ENCODE results near the gene SALL3.
"Not testable (repeated sequence)": the region's sequence is repeated elsewhere in the genome, so short reads cannot be mapped to it uniquely, and the experiment has no call there.

The SALL3 gene

DNA sequence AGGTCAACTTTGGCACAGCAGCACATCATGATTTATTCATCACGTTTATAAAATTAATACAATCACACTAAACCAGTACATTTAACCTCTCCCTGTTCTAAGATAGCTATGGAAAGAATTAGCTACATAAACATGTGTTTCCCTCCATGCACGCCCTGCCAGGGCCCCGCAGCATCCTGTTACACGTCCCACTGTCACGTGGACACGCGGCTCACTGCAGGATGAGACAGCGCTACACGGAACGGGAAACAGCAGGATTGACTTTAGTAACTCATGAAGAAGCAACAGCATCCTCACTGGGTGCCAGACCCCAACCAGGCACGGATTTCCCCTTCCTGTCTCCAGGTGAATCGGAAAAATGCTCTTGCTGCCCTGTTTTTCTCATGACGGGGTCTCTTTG is 30.9 kb upstream of the SALL3 start:
- H3K4me3 ChIP-seq, result no peak overlapping the region
- no peaks in the 10 kb centered on the region for H3K27me3 ChIP-seq (ENCODE audit: low read depth)
- DNase-seq (ENCODE audit: low spot score in 2 of 2), result no peak
- in situ Hi-C loops (cut with MboI; ENCODE audit: low sequenced_read_pairs), result no loop called here
- no peaks in the 10 kb centered on the region for H3K4me1 ChIP-seq
- no peaks in the 10 kb centered on the region for H3K36me3 ChIP-seq (replicated peaks)
- H3K9me3 ChIP-seq, result no peaks in the 10 kb centered on the region

DNA sequence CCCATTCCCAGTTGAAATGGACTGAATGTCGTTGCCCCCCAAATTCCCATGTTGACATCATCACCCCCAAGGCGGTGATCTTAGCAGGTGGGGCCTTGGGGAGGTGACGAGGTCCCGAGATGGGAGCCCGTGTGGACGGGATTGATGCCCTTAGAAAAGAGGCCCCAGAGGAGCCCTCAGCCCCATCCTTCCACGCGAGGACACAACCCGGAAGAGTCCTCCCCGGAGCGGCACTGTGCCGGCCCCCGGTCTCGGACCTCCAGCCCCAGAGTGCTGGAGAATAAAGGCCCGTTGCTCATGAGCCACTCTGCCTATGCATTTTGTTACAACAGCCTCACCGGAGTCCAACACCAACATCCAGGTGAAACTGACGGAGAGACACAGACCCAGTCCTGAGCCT is 30.4 kb upstream of the SALL3 start:
- Histone ChIP-seq H3K36me3 (replicated peaks) (no peaks in the 10 kb centered on the region), H3K9me3 (no peaks in the 10 kb centered on the region), H3K27me3 (ENCODE audit: low read depth) (no peaks in the 10 kb centered on the region), H3K4me3 (no peak overlapping the region), H3K4me1 (no peaks in the 10 kb centered on the region)
- in situ Hi-C loops (cut with MboI; ENCODE audit: low sequenced_read_pairs), result no loop called here
- no peak for DNase-seq (ENCODE audit: low spot score in 2 of 2)

DNA sequence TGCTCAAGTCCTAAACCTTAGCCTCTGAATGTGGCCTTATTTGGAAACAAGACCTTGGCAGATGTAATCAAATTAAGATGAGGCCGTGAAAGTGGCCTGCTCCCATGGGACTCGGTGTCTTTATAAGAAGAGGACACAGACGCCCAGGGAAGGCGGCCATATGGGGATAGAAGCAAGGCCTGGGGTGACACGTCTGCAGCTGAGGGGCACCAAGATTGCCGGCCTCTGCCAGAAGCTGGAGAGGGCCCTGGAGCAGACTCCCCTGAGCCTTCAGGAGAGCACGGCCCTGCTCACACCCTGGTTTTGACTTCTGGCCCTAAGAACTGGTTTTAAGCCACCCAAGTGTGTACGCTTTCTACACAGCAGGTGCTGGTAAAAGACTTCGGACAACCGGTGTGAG is 29.2 kb upstream of the SALL3 start:
- in situ Hi-C loops (cut with MboI; ENCODE audit: low sequenced_read_pairs), result no loop called here

DNA sequence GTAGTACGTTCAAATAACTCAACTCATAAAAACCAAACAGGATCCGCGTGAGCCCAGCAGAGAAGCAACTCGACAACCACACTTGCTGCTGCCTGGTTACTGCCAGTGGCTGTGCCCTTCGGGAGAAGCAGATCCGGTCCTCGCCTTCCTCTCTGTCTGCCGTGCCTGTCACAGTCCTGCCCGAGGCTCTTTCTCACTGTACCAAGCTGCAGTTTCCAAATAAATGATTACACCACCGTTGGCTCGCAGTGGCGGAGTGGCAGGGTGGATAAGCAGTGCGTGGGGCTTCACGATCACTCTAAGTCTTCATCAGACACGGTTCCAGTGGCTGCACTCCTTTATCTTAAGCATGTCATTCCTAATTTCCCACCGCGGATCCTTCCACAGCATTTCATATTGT is 26.1 kb upstream of the SALL3 start:
- H3K4me3 ChIP-seq, result no peak overlapping the region
- H3K27me3 ChIP-seq (ENCODE audit: low read depth), result no peaks in the 10 kb centered on the region
- no peaks in the 10 kb centered on the region for H3K9me3 ChIP-seq
- in situ Hi-C loops (cut with MboI; ENCODE audit: low sequenced_read_pairs), result no loop called here
- H3K36me3 ChIP-seq (replicated peaks), result no peaks in the 10 kb centered on the region
- no peak for DNase-seq (ENCODE audit: low spot score in 2 of 2)
- H3K4me1 ChIP-seq, result no peaks in the 10 kb centered on the region

More for the DNA sequence above, 29.2 kb upstream of the SALL3 start:
- no peaks in the 10 kb centered on the region for H3K9me3 ChIP-seq
- H3K4me1 ChIP-seq, result no peaks in the 10 kb centered on the region
- no peak overlapping the region for H3K4me3 ChIP-seq
- H3K27me3 ChIP-seq (ENCODE audit: low read depth), result no peaks in the 10 kb centered on the region
- H3K36me3 ChIP-seq (replicated peaks), result no peaks in the 10 kb centered on the region
- DNase-seq (ENCODE audit: low spot score in 2 of 2), result no peak

DNA sequence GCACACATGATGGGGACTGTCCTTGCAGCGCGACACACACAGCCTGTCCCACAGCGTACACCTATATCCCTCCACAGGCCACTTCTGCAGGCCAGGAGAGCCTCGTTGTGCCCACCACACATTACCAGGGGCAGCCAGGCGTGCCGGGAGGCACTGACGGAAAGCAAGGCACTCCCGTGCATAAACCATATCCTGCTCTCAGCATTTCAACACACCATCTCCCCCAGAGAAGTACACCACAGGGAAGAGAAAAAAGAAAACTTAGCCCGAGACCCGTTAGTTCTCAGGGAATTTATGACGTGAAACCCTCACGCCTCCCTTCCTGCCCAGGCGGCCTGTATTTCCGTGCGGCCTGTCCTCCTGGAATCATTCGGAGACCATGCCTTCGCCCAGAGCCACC is 24.6 kb upstream of the SALL3 start:
- no peaks in the 10 kb centered on the region for H3K36me3 ChIP-seq (replicated peaks)
- no peaks in the 10 kb centered on the region for H3K4me1 ChIP-seq
- H3K9me3 ChIP-seq, result no peaks in the 10 kb centered on the region
- H3K27me3 ChIP-seq (ENCODE audit: low read depth), result no peaks in the 10 kb centered on the region
- in situ Hi-C loops (cut with MboI; ENCODE audit: low sequenced_read_pairs), result no loop called here
- H3K4me3 ChIP-seq, result no peak overlapping the region
- no peak for DNase-seq (ENCODE audit: low spot score in 2 of 2)

DNA sequence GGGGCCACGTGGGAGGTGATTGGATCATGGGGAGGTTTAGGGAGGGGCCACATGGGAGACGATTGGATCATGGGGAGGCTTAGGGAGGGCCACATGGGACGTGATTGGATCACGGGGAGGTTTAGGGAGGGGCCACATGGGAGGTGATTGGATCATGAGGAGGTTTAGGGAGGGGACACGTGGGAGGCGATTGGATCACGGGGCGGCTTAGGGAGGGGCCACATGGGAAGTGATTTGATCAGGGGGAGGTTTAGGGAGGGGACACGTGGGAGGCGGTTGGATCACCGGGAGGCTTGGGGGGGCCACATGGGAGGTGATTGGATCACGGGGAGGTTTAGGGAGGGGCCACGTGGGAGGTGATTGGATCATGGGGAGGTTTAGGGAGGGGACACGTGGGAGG is 22.5 kb upstream of the SALL3 start:
- no peaks in the 10 kb centered on the region for H3K36me3 ChIP-seq (replicated peaks)
- in situ Hi-C loops (cut with MboI; ENCODE audit: low sequenced_read_pairs), result no loop called here
- DNase-seq (ENCODE audit: low spot score in 2 of 2), result no peak

DNA sequence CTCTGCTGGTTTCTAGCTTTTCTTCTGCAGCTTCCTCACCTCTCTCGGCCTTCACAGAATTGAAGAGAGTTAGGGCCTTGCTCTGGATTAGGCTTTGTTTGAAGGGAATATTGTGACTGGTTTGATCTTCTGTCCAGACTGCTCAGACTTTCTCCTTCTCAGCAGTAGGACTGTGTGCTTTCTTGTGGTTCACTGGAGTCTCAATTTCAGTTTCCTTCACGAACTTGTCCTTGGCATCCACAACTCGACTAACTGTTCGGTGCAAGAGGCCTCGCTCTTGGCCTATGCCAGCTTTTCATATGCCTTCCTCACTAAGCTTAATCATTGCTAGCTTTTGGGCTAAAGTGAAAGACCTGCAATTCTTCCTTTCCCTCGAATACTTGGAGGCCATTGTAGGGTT is 18.9 kb upstream of the SALL3 start:
- no peak for DNase-seq (ENCODE audit: low spot score in 2 of 2)

More for the DNA sequence above, 22.5 kb upstream of the SALL3 start:
- no peak overlapping the region for H3K4me3 ChIP-seq
- no peaks in the 10 kb centered on the region for H3K4me1 ChIP-seq
- H3K9me3 ChIP-seq, result no peaks in the 10 kb centered on the region
- H3K27me3 ChIP-seq (ENCODE audit: low read depth), result no peaks in the 10 kb centered on the region

DNA sequence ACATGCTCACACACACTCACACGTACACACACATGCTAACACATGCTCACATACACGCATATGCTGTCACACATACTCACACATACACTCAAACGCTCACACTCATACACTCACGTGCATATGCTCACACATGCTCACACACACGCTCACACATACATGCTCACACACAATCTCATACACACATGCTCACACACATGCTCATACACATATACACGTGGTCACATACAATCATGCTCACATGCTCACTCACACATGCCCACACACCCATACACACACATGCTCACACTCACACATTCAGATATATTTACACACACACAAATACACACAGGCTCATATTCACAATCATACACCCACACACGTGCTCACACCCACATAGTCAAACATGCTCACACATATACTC is 17.5 kb upstream of the SALL3 start:
- no peaks in the 10 kb centered on the region for H3K9me3 ChIP-seq
- H3K27me3 ChIP-seq (ENCODE audit: low read depth), result no peaks in the 10 kb centered on the region
- no peaks in the 10 kb centered on the region for H3K36me3 ChIP-seq (replicated peaks)
- H3K4me1 ChIP-seq, result no peaks in the 10 kb centered on the region
- DNase-seq (ENCODE audit: low spot score in 2 of 2), result no peak
- in situ Hi-C loops (cut with MboI; ENCODE audit: low sequenced_read_pairs), result no loop called here
- H3K4me3 ChIP-seq, result no peak overlapping the region

More for the DNA sequence above, 18.9 kb upstream of the SALL3 start:
- Histone ChIP-seq H3K9me3 (no peaks in the 10 kb centered on the region), H3K4me1 (no peaks in the 10 kb centered on the region), H3K4me3 (no peak overlapping the region), H3K36me3 (replicated peaks) (no peaks in the 10 kb centered on the region), H3K27me3 (ENCODE audit: low read depth) (no peaks in the 10 kb centered on the region)
- in situ Hi-C loops (cut with MboI; ENCODE audit: low sequenced_read_pairs), result no loop called here

DNA sequence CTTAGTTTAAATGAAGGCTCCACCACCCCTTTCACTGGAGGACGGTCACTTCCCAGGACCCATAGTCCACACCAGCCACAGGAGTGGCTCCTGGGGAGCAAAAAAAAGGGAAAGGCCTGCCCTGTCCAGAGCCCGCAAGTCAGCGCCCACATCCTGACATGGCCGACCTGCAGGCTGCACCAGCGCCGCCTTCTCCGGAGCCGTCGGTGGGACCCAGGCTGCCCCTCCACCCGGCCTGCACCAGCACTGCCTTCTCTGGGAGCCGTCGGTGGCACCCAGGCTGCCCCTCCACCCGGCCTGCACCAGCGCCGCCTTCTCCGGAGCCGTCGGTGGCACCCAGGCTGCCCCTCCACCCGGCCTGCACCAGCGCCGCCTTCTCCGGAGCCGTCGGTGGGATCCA is 14.9 kb upstream of the SALL3 start:
- H3K36me3 ChIP-seq (replicated peaks); H3K27me3 ChIP-seq (ENCODE audit: low read depth); H3K4me3 ChIP-seq; DNase-seq (ENCODE audit: low spot score in 2 of 2); H3K4me1 ChIP-seq; in situ Hi-C loops (cut with MboI; ENCODE audit: low sequenced_read_pairs); H3K9me3 ChIP-seq: not testable (repeated sequence)

DNA sequence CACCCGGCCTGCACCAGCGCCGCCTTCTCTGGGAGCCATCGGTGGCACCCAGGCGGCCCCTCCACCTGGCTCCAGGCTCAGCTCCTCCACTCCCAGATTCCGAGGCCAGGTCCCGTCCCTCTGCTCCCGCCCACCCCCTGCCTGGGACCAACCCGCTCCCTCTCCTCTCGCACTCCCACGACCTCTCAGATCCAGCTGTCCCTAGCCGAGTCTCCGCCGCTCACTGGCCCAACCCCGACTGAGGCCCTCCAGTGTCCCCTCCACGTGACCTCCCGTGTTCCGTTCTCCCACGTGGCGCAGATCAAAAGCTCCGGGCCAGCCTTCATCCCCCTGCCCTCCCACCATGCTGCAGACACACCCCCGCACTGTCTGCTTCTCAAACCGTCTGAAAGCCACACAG is 14.4 kb upstream of the SALL3 start:
- Histone ChIP-seq H3K27me3 (ENCODE audit: low read depth) (no peaks in the 10 kb centered on the region), H3K4me3 (no peak overlapping the region), H3K9me3 (no peaks in the 10 kb centered on the region), H3K4me1 (no peaks in the 10 kb centered on the region), H3K36me3 (replicated peaks) (no peaks in the 10 kb centered on the region)
- DNase-seq (ENCODE audit: low spot score in 2 of 2), result no peak
- in situ Hi-C loops (cut with MboI; ENCODE audit: low sequenced_read_pairs), result no loop called here

DNA sequence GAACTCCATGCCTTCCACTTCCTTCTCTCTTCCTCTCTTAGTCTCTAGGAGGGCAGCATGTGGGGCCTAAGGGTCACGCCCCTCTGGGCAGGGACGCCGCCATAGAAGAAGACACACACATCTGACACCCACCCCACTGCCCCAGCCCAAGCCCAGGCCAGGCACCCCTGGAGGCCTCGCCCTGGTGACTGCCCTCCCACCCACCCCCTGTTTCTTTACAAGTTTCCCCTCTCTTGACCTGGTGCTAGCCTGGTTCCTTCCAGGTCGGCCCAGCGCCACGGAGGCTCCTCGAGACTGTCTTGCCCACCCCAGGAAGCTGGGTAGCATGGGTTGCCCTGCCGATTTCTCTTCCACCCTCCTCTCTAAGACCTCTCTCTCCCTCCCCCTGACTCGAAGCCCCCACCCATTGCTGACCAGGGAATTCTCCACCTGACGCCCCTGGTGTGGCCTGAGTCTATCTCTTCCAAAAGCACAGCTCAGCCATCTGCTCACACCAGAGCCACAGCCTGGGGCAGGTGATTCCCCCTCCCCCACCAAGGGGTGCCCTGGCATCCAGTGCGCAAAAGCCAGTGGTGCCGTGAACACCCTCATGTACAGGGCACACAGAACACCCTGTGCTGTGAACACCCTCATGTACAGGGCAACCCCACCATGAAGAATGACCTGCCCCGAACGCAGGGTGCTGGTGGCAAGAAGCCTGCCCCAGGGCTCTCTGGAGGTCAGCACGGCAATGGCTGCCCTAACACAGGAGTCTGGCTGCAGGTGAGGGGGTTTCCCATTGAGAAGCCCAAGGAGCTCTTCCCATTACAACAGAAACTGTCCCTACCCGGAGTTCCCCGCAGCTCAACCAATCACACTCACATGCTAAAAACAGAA is 13.5 kb upstream of the SALL3 start:
- no peak overlapping the region for H3K4me3 ChIP-seq
- no peak for DNase-seq (ENCODE audit: low spot score in 2 of 2)
- in situ Hi-C loops (cut with MboI; ENCODE audit: low sequenced_read_pairs), result no loop called here
- no peaks in the 10 kb centered on the region for H3K27me3 ChIP-seq (ENCODE audit: low read depth)
- no peaks in the 10 kb centered on the region for H3K9me3 ChIP-seq
- H3K36me3 ChIP-seq (replicated peaks), result no peaks in the 10 kb centered on the region
- no peaks in the 10 kb centered on the region for H3K4me1 ChIP-seq

DNA sequence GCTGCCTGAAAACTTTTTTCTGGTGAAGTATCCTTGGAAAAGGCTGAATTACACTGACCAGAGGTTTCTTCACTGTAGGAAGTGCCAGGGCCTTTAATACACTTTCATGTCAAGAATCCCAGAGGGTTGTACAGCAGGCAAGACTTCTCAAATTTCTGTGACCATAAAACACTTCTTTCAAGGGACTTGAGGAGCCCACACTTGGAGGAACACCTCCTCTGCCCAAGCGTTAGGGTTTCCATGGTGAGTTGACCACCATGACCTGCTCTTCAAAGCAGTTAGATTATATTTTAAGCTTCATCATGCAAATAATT is 12.9 kb upstream of the SALL3 start:
- in situ Hi-C loops (cut with MboI; ENCODE audit: low sequenced_read_pairs), result no loop called here
- no peaks in the 10 kb centered on the region for H3K27me3 ChIP-seq (ENCODE audit: low read depth)

DNA sequence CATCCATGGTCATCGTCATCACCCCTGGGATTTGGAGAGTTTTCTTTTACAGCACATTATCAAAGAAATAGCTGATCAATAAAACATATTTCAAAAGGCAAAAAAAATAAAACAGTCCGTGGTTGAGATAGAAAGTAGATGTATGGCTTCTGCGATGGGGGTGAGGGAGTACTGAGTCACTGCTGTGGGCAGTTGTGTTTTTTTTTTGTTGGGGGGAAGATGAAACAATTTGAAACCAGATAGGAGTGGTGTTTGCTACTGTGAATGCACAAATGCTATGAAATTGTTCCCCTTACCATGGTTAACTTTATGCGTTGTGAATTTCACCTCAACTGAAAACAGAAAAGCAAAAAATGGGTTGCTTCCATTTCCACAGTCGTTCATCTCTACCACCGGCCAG is 11.9 kb upstream of the SALL3 start:
- no peaks in the 10 kb centered on the region for H3K27me3 ChIP-seq (ENCODE audit: low read depth)
- H3K9me3 ChIP-seq, result no peaks in the 10 kb centered on the region
- H3K4me3 ChIP-seq, result no peak overlapping the region
- in situ Hi-C loops (cut with MboI; ENCODE audit: low sequenced_read_pairs), result no loop called here
- H3K4me1 ChIP-seq, result no peaks in the 10 kb centered on the region
- no peak for DNase-seq (ENCODE audit: low spot score in 2 of 2)
- no peaks in the 10 kb centered on the region for H3K36me3 ChIP-seq (replicated peaks)

More for the DNA sequence above, 12.9 kb upstream of the SALL3 start:
- Histone ChIP-seq H3K4me3 (no peak overlapping the region), H3K36me3 (replicated peaks) (no peaks in the 10 kb centered on the region), H3K9me3 (no peaks in the 10 kb centered on the region), H3K4me1 (no peaks in the 10 kb centered on the region)
- DNase-seq (ENCODE audit: low spot score in 2 of 2), result no peak

DNA sequence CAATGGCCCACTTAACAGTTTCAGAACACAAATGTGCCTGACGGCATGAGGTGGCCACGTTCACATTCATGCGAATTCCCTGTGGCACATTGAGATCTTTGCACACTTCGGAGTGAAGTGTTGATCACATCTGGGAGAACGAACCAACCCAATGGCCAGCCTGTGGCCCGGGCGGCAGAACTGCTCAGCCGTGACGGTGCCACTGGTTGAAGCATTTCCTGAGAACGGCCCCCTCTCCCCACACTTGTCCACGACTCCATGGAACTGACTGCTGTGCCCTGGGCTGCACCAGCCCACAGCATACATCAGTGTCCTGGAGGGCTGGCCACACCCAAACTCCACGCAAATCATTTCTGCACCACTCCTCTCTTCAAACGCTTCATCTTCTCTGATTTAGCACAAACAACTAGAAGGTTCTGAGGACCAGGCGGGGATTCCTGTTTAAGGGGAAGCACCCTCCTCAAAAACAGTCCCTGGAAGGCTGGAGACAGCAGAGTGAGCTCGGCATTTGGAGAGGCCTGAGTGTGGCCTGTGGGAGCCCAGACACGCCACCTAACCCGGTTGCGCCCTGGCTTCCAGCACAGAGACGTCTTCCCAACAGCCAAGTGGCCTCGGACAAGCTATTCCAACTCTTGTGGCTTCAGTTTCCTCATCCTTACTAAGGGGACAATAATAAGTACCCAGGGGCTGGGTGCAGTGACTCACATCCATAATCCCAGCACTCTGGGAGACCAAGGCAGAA is 9.9 kb upstream of the SALL3 start:
- no peak for DNase-seq (ENCODE audit: low spot score in 2 of 2)
- H3K4me1 ChIP-seq, result no peaks in the 10 kb centered on the region
- no peaks in the 10 kb centered on the region for H3K9me3 ChIP-seq
- H3K27me3 ChIP-seq (ENCODE audit: low read depth), result no peaks in the 10 kb centered on the region
- no peak overlapping the region for H3K4me3 ChIP-seq
- in situ Hi-C loops (cut with MboI; ENCODE audit: low sequenced_read_pairs), result no loop called here
- no peaks in the 10 kb centered on the region for H3K36me3 ChIP-seq (replicated peaks)
